ENCODE results near the gene GPR83.

GRCh38 chr11:94343495-94343894, 57.7 kb downstream of the GPR83 start:
- no peak for TF ChIP-seq CTCF (IDR thresholded peaks at IDR 0.05 in 4 of 5, conservative IDR thresholded peaks at IDR 0.05 in 1 of 5)
- no peak for TF ChIP-seq POLR2A (IDR thresholded peaks at IDR 0.05)

Data from gastrocnemius medialis (tissue), 4 donors.